Testis (tissue), 3 donors: Measurements from ENCODE around the gene PLCH2. TPM values are rescaled to one million over a fixed set of nuclear protein-coding genes. Genes with fewer than 3 reads are reported as not detected.

ENCODE experiments used
- DNase-seq: peaks from one replicate; pipeline ENCODE4 v3.0.0-alpha.2; 2019
- H3K27ac ChIP-seq, 2 donors: fragments of 200-600 bp; sonication (generic); one replicate each; pipeline ENCODE4 v1.5.1; 2019
- H3K27me3 ChIP-seq: fragments of 200-600 bp; sonication (generic); one replicate; pipeline ENCODE4 v1.5.1; 2019
- H3K36me3 ChIP-seq: fragments of 200-600 bp; sonication (generic); one replicate; pipeline ENCODE4 v1.5.1; 2017; ENCODE audit warnings: low read depth; ENCODE audit errors: missing control alignments
- H3K4me1 ChIP-seq: fragments of 200-600 bp; sonication (generic); one replicate; pipeline ENCODE4 v1.5.1; 2019
- H3K4me3 ChIP-seq, 2 donors: fragments of 200-600 bp; sonication (generic); one replicate each; pipeline ENCODE4 v1.5.1; 2017 to 2019
- H3K9me3 ChIP-seq: fragments of 200-600 bp; sonication (generic); one replicate; pipeline ENCODE4 v1.5.1; 2017
- POLR2A ChIP-seq: fragments of 450-650 bp; IDR thresholded peaks from one replicate; pipeline ENCODE4 v1.6.1; 2017; ENCODE audit warnings: antibody characterized with exemption, mild to moderate bottlenecking, moderate library complexity
- WGBS, 2 donors: methylation state at CpG; one replicate each; pipeline ENCODE4 v1.1.5; 2018; 5-methylcytosine and 5-hydroxymethylcytosine counted together
- intact Hi-C: fragments of 100-400 bp; cut with DNase I; formaldehyde crosslinking; loops from one replicate; pipeline ENCODE4 v1.15.1; 2023; ENCODE audit warnings: low total_unique reads
- polyA plus RNA-seq: library from polyadenylated mRNA; stranded (reverse); fragments of 350-450 nt; fragmentation: Illumina TruSeq; extraction: RNeasy Lipid Tissue Mini Kit (QIAGEN cat#74804); gene quantifications from one replicate; pipeline ENCODE4 v1.2.3, GENCODE V29; 2014; ENCODE audit warnings: low read depth, low replicate concordance; ENCODE audit not compliant: insufficient read depth
- total RNA-seq, 2 donors: library from RNA; depleted of rRNA; stranded (reverse); fragments of >200 nt; gene quantifications; one replicate each; pipeline ENCODE4 v1.2.3, GENCODE V29; 2016
- TF ChIP-seq, protein P1 (sequence below), 3 experiments: fragments of 450-650 bp in 2 of 3; fragments of 200-600 bp in 1 of 3; sonication (generic) in 1 of 3; IDR thresholded peaks; one replicate each; pipeline ENCODE4 v1.5.1; 2016 to 2019; ENCODE audit warnings: antibody characterized with exemption in 3 of 3, mild to moderate bottlenecking in 2 of 3, moderate library complexity in 1 of 3

PLCH2 gene
- total and polyA plus RNA-seq, 3 donors from 2014 or later = 2.7 to 6.5 (median 5.7) TPM

DNA sequence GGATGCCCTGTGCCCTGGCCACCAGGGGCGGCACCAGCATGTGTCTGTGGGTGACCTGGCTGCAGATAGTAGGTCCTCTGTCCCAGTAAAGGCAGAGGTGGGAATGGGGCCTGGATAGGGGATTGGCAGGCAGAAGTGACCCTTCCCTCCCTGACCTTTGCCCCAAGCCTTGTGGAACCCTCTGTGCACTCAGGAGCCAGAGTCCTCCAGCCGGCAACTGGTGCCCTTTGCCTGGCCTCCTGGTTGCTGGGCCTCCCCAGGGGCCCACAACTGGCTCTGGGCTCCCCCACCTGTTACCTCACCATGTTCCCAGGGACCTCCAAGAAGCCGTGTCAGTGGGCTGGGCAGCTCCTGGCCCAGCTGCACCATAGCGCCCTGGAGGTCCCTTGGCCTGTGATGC is 10.0 kb downstream of the PLCH2 start:
- intact Hi-C loops = no loop called here
- Histone ChIP-seq H3K9me3 (no peaks in the 10 kb centered on the region), H3K27ac (no peak overlapping the region), H3K36me3 (no peaks in the 10 kb centered on the region), H3K4me1 (no peaks in the 10 kb centered on the region), H3K4me3 (no peak overlapping the region), H3K27me3 (no peaks in the 10 kb centered on the region)
- DNase-seq = no peak
- WGBS, 2 donors = 96 to 100% methylated on average over 1 to 4 of the region's 4 CpGs
- no peak for TF ChIP-seq POLR2A
- TF ChIP-seq, protein P1, sequence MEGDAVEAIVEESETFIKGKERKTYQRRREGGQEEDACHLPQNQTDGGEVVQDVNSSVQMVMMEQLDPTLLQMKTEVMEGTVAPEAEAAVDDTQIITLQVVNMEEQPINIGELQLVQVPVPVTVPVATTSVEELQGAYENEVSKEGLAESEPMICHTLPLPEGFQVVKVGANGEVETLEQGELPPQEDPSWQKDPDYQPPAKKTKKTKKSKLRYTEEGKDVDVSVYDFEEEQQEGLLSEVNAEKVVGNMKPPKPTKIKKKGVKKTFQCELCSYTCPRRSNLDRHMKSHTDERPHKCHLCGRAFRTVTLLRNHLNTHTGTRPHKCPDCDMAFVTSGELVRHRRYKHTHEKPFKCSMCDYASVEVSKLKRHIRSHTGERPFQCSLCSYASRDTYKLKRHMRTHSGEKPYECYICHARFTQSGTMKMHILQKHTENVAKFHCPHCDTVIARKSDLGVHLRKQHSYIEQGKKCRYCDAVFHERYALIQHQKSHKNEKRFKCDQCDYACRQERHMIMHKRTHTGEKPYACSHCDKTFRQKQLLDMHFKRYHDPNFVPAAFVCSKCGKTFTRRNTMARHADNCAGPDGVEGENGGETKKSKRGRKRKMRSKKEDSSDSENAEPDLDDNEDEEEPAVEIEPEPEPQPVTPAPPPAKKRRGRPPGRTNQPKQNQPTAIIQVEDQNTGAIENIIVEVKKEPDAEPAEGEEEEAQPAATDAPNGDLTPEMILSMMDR (IDR thresholded peaks at IDR 0.05) = no peak

DNA sequence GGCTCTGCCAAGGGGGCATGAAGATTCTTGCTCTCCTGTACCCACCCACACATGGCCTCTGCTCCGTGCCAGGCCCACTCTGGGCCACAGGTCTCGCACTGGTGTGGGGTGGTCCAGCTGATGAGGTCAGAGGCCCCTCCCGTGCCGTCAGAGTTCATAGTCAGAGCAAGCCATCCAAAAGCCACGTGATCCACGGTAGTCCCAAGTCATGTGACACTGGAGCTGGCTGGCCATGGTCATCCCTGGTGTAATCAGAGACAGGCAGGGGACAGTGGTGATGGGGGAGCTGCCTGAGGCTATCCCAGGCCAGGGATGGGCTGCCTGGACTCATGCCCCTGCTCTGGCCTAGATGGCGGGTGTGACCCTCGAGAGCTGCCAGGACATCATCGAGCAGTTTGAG is 10.5 kb downstream of the PLCH2 start:
- WGBS, 2 donors = 92% methylated on average over 9 of the region's 9 CpGs; no CpG with 5 or more reads in 1 of the 2 donors
- TF ChIP-seq, protein P1 (IDR thresholded peaks at IDR 0.05) = no peak
- no peak for TF ChIP-seq POLR2A
- H3K9me3 ChIP-seq = no peaks in the 10 kb centered on the region
- H3K27me3 ChIP-seq = no peaks in the 10 kb centered on the region
- no peak for DNase-seq
- H3K27ac ChIP-seq = no peak overlapping the region
- H3K4me3 ChIP-seq = no peak overlapping the region
- intact Hi-C loops = no loop called here
- H3K4me1 ChIP-seq = no peaks in the 10 kb centered on the region
- H3K36me3 ChIP-seq = no peaks in the 10 kb centered on the region

- WGBS, 2 donors = 92 to 96% methylated on average over 2 of the region's 2 CpGs
- Histone ChIP-seq H3K27ac (no peak overlapping the region), H3K4me1 (no peaks in the 10 kb centered on the region), H3K27me3 (no peaks in the 10 kb centered on the region), H3K9me3 (no peaks in the 10 kb centered on the region), H3K4me3 (no peak overlapping the region), H3K36me3 (no peaks in the 10 kb centered on the region)
- intact Hi-C loops = no loop called here
- no peak for TF ChIP-seq POLR2A
- no peak for DNase-seq
Measured at GRCh38 chr1:2488688-2489087, 12.6 kb downstream of the PLCH2 start.

DNA sequence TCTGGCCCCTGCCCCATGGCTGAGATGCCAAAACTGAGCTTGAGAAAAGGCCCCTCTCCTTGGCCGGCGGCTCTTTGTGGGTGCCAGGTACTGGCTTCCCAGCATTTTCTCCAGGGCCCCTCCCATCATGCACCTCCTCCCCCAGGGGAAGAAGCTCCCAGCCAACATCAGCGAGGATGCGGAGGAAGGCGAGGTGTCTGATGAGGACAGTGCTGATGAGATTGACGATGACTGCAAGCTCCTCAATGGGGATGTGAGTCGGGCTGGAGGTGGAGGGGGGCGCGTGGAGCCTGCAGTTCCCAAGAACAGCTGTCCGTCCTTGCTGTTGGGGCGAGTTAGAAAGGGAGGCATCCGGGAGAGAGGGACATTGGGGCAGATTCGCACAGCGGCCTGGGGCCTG is 13.5 kb downstream of the PLCH2 start:
- intact Hi-C loops = no loop called here
- no peaks in the 10 kb centered on the region for H3K9me3 ChIP-seq
- H3K27ac ChIP-seq = no peak overlapping the region
- no peaks in the 10 kb centered on the region for H3K36me3 ChIP-seq
- DNase-seq = no peak
- no peaks in the 10 kb centered on the region for H3K27me3 ChIP-seq
- no peaks in the 10 kb centered on the region for H3K4me1 ChIP-seq
- TF ChIP-seq POLR2A = no peak
- TF ChIP-seq, protein P1 (IDR thresholded peaks at IDR 0.05) = no peak
- WGBS, 2 donors = 87 to 90% methylated on average over 14 of the region's 14 CpGs
- H3K4me3 ChIP-seq = no peak overlapping the region

DNA sequence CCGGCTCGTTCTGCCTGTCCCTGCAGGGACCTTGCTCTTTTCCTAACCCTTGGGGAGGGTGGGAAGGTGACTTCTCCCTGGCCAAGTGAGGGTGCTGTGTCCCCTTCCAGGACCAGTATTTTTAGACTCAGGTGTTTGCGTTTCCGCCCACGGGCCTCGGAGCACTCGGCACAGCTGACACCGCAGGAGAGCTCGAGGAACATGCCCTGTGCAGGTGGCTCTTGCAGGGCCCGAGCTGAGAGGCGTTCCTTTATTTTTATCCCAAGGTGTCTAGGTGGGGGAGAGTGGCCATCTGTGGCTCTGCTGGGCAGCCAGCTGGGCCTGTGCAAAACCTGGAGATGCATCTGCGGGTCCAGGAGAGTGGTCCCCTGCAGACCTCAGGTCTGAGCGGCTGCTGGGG is 16.0 kb downstream of the PLCH2 start:
- intact Hi-C loops = no loop called here
- no peaks in the 10 kb centered on the region for H3K36me3 ChIP-seq

More for the DNA sequence above, 16.0 kb downstream of the PLCH2 start:
- no peak overlapping the region for H3K27ac ChIP-seq
- 76 to 82% methylated on average over 2 to 13 of the region's 13 CpGs for WGBS, 2 donors
- no peak for DNase-seq
- no peaks in the 10 kb centered on the region for H3K27me3 ChIP-seq
- TF ChIP-seq POLR2A = no peak
- TF ChIP-seq, protein P1 (IDR thresholded peaks at IDR 0.05) = no peak
- no peak overlapping the region for H3K4me3 ChIP-seq
- H3K4me1 ChIP-seq = no peaks in the 10 kb centered on the region
- no peaks in the 10 kb centered on the region for H3K9me3 ChIP-seq
